ENCODE results near the gene MRPL23. TPM values are rescaled to one million over a fixed set of nuclear protein-coding genes. Genes with fewer than 3 reads are reported as not detected.

Gene MRPL23
- total RNA-seq, 1 experiment from 2014 or later: 109 TPM

- Histone ChIP-seq H2AFZ (ENCODE audit: low read depth, low read length, poor library complexity, severe bottlenecking) (no peak overlapping the region), H3K79me2 (ENCODE audit: insufficient read depth, low read length) (no peaks in the 10 kb centered on the region), H3K4me1 (ENCODE audit: control insufficient read depth in 1 of 2, insufficient read depth in 2 of 2, low read length in 2 of 2) (no peaks in the 10 kb centered on the region), H3K4me2 (ENCODE audit: low read length) (no peak overlapping the region), H3K36me3 (ENCODE audit: control insufficient read depth in 1 of 2, insufficient read depth in 2 of 2, low read length in 2 of 2) (no peaks in the 10 kb centered on the region), H3K27me3 (ENCODE audit: insufficient read depth, low read length) (no peaks in the 10 kb centered on the region), H3K4me3 (replicated peaks in 1 of 2; ENCODE audit: low read depth in 1 of 2, low read length in 2 of 2) (no peak overlapping the region), H3K27ac (ENCODE audit: low read depth, low read length) (no peak overlapping the region), H3K9me3 (ENCODE audit: control insufficient read depth in 1 of 2, insufficient read depth in 1 of 2, low read depth in 1 of 2, low read length in 2 of 2) (no peaks in the 10 kb centered on the region), H3K9me2 (ENCODE audit: insufficient read depth) (no peaks in the 10 kb centered on the region), H4K20me1 (ENCODE audit: insufficient read depth) (no peaks in the 10 kb centered on the region), H3K9ac (ENCODE audit: low read length) (no peak overlapping the region)
- ATAC-seq (no peak), DNase-seq (ENCODE audit: low read depth, low spot score) (no peak)
- ChIA-PET CTCF (no interaction called here), POLR2A (no interaction called here), RAD21 (ENCODE audit: low non-redundant PET in 1 of 2, low total read pairs in 2 of 2, uncharacterized antibody in 2 of 2, unreplicated experiment in 2 of 2) (no interaction called here)
- no TSS peak for BruUV-seq (replicated peaks)
- TF ChIP-seq ZBTB33 (IDR thresholded peaks at IDR 0.05; ENCODE audit: extremely low read depth, insufficient replicate concordance, low read length) (no peak), MAX (IDR thresholded peaks at IDR 0.05) (no peak), EZH2 (IDR thresholded peaks at IDR 0.05) (no peak), CTCF (IDR thresholded peaks at IDR 0.05 in 2 of 3, conservative IDR thresholded peaks at IDR 0.05 in 1 of 3; ENCODE audit: borderline replicate concordance in 1 of 3, insufficient read depth in 1 of 3, low read depth in 2 of 3, low read length in 2 of 3) (no peak), REST (IDR thresholded peaks at IDR 0.05; ENCODE audit: low read depth) (no peak), POLR2AphosphoS5 (IDR thresholded peaks at IDR 0.05; ENCODE audit: low read depth, low read length) (no peak), SP1 (IDR thresholded peaks at IDR 0.05; ENCODE audit: low read depth) (no peak), YY1 (IDR thresholded peaks at IDR 0.05; ENCODE audit: extremely low read depth, insufficient replicate concordance, low read depth, low read length) (no peak), ATF3 (IDR thresholded peaks at IDR 0.05) (no peak), CEBPB (IDR thresholded peaks at IDR 0.05; ENCODE audit: low read depth) (no peak), CBX3 (IDR thresholded peaks at IDR 0.05; ENCODE audit: low read depth) (no peak), RAD21 (IDR thresholded peaks at IDR 0.05; ENCODE audit: low read depth) (no peak), ZFX (IDR thresholded peaks at IDR 0.05) (no peak), FOSL1 (IDR thresholded peaks at IDR 0.05; ENCODE audit: low read depth) (no peak), EGR1 (IDR thresholded peaks at IDR 0.05; ENCODE audit: low read depth) (no peak), POLR2A (IDR thresholded peaks at IDR 0.05; ENCODE audit: borderline replicate concordance, extremely low read depth, insufficient read depth, insufficient read length) (no peak), SRF (IDR thresholded peaks at IDR 0.05; ENCODE audit: low read depth) (no peak), SIN3A (IDR thresholded peaks at IDR 0.05; ENCODE audit: low read depth) (no peak)
- intact Hi-C loops (cut with micrococcal nuclease): no loop called here
These were observed 23.0 kb upstream of the MRPL23 start for GRCh38 chr11:1924181-1924580.

Measured in HCT116 (cell line).